ENCODE measurements around the gene CCDC183.

DNA sequence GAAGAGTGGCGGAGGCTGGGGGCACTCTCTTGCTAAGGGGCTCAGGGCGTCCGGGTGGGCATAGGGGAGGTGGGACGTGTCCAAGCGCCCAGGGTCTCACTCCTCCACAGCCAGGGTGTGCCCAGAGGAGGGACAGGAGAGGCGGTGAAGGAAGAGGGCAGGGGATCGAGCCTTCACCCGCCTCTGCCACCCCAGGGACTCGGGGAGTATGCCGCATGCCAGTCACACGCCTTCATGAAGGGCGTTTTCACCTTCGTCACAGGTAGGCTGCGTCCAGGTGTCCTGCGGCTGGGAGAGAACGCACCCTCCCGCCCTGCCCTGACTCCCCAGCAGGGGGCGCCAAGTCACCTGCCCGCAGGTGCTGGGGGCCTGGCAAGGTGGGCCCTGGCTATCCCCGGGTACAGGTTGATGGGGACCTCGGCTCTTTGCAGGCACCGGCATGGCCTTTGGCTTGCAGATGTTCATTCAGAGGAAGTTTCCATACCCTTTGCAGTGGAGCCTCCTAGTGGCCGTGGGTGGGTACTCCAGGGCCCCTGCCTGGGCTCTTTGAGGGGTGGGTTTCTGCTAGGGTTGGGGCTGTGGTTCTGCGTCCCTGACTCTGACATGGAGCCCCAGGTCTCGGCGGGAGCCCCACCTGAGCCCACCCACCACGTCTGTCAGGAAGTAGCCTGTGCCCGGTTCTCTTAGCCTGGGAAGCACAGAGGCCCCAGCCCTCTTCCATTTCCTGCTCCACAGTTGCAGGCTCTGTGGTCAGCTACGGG is 4.4 kb upstream of the CCDC183 start:
- TF ChIP-seq, protein P1, sequence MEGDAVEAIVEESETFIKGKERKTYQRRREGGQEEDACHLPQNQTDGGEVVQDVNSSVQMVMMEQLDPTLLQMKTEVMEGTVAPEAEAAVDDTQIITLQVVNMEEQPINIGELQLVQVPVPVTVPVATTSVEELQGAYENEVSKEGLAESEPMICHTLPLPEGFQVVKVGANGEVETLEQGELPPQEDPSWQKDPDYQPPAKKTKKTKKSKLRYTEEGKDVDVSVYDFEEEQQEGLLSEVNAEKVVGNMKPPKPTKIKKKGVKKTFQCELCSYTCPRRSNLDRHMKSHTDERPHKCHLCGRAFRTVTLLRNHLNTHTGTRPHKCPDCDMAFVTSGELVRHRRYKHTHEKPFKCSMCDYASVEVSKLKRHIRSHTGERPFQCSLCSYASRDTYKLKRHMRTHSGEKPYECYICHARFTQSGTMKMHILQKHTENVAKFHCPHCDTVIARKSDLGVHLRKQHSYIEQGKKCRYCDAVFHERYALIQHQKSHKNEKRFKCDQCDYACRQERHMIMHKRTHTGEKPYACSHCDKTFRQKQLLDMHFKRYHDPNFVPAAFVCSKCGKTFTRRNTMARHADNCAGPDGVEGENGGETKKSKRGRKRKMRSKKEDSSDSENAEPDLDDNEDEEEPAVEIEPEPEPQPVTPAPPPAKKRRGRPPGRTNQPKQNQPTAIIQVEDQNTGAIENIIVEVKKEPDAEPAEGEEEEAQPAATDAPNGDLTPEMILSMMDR (IDR thresholded peaks at IDR 0.05; ENCODE audit: poor library complexity, severe bottlenecking): peak; percentile 86
- TF ChIP-seq EZH2 (IDR thresholded peaks at IDR 0.05; ENCODE audit: borderline replicate concordance, insufficient read depth, low read length, poor library complexity, severe bottlenecking): no peak
- no peak for TF ChIP-seq POLR2AphosphoS5 (IDR thresholded peaks at IDR 0.05)
- TF ChIP-seq, protein P2, sequence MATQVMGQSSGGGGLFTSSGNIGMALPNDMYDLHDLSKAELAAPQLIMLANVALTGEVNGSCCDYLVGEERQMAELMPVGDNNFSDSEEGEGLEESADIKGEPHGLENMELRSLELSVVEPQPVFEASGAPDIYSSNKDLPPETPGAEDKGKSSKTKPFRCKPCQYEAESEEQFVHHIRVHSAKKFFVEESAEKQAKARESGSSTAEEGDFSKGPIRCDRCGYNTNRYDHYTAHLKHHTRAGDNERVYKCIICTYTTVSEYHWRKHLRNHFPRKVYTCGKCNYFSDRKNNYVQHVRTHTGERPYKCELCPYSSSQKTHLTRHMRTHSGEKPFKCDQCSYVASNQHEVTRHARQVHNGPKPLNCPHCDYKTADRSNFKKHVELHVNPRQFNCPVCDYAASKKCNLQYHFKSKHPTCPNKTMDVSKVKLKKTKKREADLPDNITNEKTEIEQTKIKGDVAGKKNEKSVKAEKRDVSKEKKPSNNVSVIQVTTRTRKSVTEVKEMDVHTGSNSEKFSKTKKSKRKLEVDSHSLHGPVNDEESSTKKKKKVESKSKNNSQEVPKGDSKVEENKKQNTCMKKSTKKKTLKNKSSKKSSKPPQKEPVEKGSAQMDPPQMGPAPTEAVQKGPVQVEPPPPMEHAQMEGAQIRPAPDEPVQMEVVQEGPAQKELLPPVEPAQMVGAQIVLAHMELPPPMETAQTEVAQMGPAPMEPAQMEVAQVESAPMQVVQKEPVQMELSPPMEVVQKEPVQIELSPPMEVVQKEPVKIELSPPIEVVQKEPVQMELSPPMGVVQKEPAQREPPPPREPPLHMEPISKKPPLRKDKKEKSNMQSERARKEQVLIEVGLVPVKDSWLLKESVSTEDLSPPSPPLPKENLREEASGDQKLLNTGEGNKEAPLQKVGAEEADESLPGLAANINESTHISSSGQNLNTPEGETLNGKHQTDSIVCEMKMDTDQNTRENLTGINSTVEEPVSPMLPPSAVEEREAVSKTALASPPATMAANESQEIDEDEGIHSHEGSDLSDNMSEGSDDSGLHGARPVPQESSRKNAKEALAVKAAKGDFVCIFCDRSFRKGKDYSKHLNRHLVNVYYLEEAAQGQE (IDR thresholded peaks at IDR 0.05; ENCODE audit: borderline replicate concordance): no peak
- peak; percentile 54 for TF ChIP-seq SMC3 (conservative IDR thresholded peaks at IDR 0.05; ENCODE audit: poor library complexity)
- peak; percentile 10 for TF ChIP-seq TAF1 (IDR thresholded peaks at IDR 0.05; ENCODE audit: low read depth)
- peak; percentile 48 for TF ChIP-seq MXI1 (conservative IDR thresholded peaks at IDR 0.05; ENCODE audit: poor library complexity, severe bottlenecking)
- peak; percentile 45 for TF ChIP-seq RAD21 (conservative IDR thresholded peaks at IDR 0.05)

Measured in neural cell (in vitro differentiated cells).